ENCODE measurements around the gene C22orf15. TPM values are rescaled to one million over a fixed set of nuclear protein-coding genes. Genes with fewer than 3 reads are reported as not detected.

Gene C22orf15
- total and polyA plus RNA-seq, 7 donors = 0.04 to 0.34 TPM; not detected in 5

DNA sequence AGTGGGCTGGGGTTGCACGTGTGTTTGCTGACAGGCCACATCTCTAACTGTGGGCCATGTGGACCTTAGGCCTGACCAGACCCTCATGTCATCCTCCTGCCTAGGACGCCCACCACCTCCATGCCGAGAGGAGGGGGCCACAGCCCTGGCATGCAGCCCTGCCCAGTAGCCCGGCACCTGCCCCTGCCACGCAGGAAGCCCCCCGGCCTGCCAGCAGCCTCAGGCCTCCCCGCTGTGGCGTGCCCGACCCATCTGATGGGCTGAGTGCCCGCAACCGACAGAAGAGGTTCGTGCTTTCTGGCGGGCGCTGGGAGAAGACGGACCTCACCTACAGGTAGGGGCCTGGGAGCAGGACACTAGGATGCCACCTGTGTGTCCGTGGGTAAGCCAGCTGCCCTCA lies 16.3 kb downstream of the C22orf15 start:
- no peaks in the 10 kb centered on the region for H3K36me3 ChIP-seq (ENCODE audit: insufficient read depth in 1 of 2, low read depth in 1 of 2)
- no peak for ATAC-seq
- DNase-seq = no peak
- H3K9me3 ChIP-seq = no peaks in the 10 kb centered on the region
- H3K27me3 ChIP-seq (ENCODE audit: insufficient read depth in 3 of 3, low read length in 2 of 3) = no peaks in the 10 kb centered on the region
- WGBS, 3 donors = 90 to 91% (median 91%) methylated on average over 15 to 16 of the region's 16 CpGs
- no peak overlapping the region for H3K4me3 ChIP-seq
- H3K27ac ChIP-seq = no peak overlapping the region
- H3K4me1 ChIP-seq = no peaks in the 10 kb centered on the region
- TF ChIP-seq, protein P1, sequence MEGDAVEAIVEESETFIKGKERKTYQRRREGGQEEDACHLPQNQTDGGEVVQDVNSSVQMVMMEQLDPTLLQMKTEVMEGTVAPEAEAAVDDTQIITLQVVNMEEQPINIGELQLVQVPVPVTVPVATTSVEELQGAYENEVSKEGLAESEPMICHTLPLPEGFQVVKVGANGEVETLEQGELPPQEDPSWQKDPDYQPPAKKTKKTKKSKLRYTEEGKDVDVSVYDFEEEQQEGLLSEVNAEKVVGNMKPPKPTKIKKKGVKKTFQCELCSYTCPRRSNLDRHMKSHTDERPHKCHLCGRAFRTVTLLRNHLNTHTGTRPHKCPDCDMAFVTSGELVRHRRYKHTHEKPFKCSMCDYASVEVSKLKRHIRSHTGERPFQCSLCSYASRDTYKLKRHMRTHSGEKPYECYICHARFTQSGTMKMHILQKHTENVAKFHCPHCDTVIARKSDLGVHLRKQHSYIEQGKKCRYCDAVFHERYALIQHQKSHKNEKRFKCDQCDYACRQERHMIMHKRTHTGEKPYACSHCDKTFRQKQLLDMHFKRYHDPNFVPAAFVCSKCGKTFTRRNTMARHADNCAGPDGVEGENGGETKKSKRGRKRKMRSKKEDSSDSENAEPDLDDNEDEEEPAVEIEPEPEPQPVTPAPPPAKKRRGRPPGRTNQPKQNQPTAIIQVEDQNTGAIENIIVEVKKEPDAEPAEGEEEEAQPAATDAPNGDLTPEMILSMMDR (IDR thresholded peaks at IDR 0.05) = no peak
- intact Hi-C loops (cut with DNase I) = no loop called here

DNA sequence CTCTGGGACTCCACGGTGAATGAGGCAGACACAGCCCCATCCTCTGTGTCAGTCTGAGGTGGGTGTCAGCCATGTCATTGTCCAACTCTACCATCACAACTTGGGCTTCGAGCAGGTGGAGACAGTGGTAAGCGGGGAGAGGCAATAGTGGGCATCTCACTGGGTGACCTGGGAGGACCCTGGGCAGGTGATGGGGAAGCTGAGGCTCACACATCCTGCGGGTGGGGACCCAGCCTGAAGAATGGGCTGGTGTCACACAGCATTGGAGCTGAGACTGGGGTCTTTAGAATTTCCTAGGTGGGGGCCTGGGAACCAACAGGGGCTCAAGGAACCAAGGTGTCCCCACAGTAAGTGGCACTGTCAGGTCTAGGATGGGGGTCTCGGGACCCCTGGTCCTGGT lies 16.9 kb downstream of the C22orf15 start:
- TF ChIP-seq, protein P1 (IDR thresholded peaks at IDR 0.05) = no peak
- intact Hi-C loops (cut with DNase I) = no loop called here
- 89 to 96% (median 92%) methylated on average over 5 of the region's 5 CpGs for WGBS, 3 donors
- DNase-seq = no peak
- no peak overlapping the region for H3K4me3 ChIP-seq
- ATAC-seq = no peak
- H3K9me3 ChIP-seq = no peaks in the 10 kb centered on the region
- H3K4me1 ChIP-seq = no peaks in the 10 kb centered on the region
- H3K27ac ChIP-seq = no peak overlapping the region
- no peaks in the 10 kb centered on the region for H3K27me3 ChIP-seq (ENCODE audit: insufficient read depth in 3 of 3, low read length in 2 of 3)
- no peaks in the 10 kb centered on the region for H3K36me3 ChIP-seq (ENCODE audit: insufficient read depth in 1 of 2, low read depth in 1 of 2)

DNA sequence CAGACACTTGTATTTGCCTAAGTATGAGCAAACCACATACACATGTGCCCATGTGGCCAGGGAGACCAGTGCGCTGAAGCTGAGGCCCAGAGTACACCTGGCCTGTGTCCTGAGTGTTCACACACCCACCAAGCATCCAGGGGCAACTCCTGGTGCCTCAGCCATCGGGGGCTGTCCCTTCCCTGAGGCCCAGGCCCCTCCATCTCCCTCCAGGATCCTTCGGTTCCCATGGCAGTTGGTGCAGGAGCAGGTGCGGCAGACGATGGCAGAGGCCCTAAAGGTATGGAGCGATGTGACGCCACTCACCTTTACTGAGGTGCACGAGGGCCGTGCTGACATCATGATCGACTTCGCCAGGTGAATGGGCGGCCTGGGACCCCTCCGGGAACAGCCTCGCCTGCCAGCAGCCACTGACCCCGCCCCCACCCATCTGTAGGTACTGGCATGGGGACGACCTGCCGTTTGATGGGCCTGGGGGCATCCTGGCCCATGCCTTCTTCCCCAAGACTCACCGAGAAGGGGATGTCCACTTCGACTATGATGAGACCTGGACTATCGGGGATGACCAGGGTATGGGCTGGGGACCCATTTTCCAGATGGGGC lies 17.5 kb downstream of the C22orf15 start:
- no peaks in the 10 kb centered on the region for H3K36me3 ChIP-seq (ENCODE audit: insufficient read depth in 1 of 2, low read depth in 1 of 2)
- H3K27ac ChIP-seq = no peak overlapping the region
- no peaks in the 10 kb centered on the region for H3K27me3 ChIP-seq (ENCODE audit: insufficient read depth in 3 of 3, low read length in 2 of 3)
- intact Hi-C loops (cut with DNase I) = no loop called here
- no peaks in the 10 kb centered on the region for H3K9me3 ChIP-seq
- no peak overlapping the region for H3K4me3 ChIP-seq
- H3K4me1 ChIP-seq = no peaks in the 10 kb centered on the region
- DNase-seq = no peak
- no peak for ATAC-seq
- TF ChIP-seq, protein P1 (IDR thresholded peaks at IDR 0.05) = no peak
- 91 to 95% (median 92%) methylated on average over 20 of the region's 20 CpGs for whole genome bisulfite sequencing, 3 donors

DNA sequence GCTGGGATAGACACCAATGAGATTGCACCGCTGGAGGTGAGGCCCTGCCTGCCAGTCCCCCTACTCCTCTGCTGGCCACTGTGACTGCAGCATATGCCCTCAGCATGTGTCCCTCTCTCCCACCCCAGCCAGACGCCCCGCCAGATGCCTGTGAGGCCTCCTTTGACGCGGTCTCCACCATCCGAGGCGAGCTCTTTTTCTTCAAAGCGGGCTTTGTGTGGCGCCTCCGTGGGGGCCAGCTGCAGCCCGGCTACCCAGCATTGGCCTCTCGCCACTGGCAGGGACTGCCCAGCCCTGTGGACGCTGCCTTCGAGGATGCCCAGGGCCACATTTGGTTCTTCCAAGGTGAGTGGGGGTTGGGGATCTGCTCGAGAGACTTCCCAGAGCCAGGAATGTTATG lies 18.3 kb downstream of the C22orf15 start:
- no peak for ATAC-seq
- 65 to 70% (median 66%) methylated on average over 15 of the region's 15 CpGs for WGBS, 3 donors
- intact Hi-C loops (cut with DNase I) = no loop called here

More for the DNA sequence above, 18.3 kb downstream of the C22orf15 start:
- no peak for DNase-seq
- H3K27ac ChIP-seq = no peak overlapping the region
- TF ChIP-seq, protein P1 (IDR thresholded peaks at IDR 0.05) = no peak
- H3K4me3 ChIP-seq = no peak overlapping the region
- no peaks in the 10 kb centered on the region for H3K36me3 ChIP-seq (ENCODE audit: insufficient read depth in 1 of 2, low read depth in 1 of 2)
- peaks cover 6% of the 10 kb centered on the region for H3K4me1 ChIP-seq
- no peaks in the 10 kb centered on the region for H3K27me3 ChIP-seq (ENCODE audit: insufficient read depth in 3 of 3, low read length in 2 of 3)
- no peaks in the 10 kb centered on the region for H3K9me3 ChIP-seq
